ENCODE measurements around the gene PNPT1. TPM values are rescaled to one million over a fixed set of nuclear protein-coding genes. Genes with fewer than 3 reads are reported as not detected.

Gene PNPT1
- total RNA-seq, 1 donor from 2014 or later: 27.5 TPM

- Mint-ChIP-seq H3K27me3 (no peaks in the 10 kb centered on the region), H3K27ac (no peak overlapping the region), H3K9me3 (ENCODE audit: low read depth) (no peaks in the 10 kb centered on the region), H3K36me3 (ENCODE audit: insufficient read depth) (peaks cover 9% of the 10 kb centered on the region), H3K4me3 (ENCODE audit: low read depth) (no peak overlapping the region), H3K4me1 (ENCODE audit: low read depth) (no peaks in the 10 kb centered on the region)
- TF ChIP-seq, protein P1, sequence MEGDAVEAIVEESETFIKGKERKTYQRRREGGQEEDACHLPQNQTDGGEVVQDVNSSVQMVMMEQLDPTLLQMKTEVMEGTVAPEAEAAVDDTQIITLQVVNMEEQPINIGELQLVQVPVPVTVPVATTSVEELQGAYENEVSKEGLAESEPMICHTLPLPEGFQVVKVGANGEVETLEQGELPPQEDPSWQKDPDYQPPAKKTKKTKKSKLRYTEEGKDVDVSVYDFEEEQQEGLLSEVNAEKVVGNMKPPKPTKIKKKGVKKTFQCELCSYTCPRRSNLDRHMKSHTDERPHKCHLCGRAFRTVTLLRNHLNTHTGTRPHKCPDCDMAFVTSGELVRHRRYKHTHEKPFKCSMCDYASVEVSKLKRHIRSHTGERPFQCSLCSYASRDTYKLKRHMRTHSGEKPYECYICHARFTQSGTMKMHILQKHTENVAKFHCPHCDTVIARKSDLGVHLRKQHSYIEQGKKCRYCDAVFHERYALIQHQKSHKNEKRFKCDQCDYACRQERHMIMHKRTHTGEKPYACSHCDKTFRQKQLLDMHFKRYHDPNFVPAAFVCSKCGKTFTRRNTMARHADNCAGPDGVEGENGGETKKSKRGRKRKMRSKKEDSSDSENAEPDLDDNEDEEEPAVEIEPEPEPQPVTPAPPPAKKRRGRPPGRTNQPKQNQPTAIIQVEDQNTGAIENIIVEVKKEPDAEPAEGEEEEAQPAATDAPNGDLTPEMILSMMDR (IDR thresholded peaks at IDR 0.05; ENCODE audit: unreplicated experiment): no peak
- DNase-seq (ENCODE audit: low spot score, unreplicated experiment): no peak
These were observed 108.1 kb downstream of the PNPT1 start for GRCh38 chr2:55585451-55586080.

Other genes with a start within 250 kb of the PNPT1 start
- gene CFAP36, start 174.1 kb downstream of the PNPT1 start, total RNA-seq: 61.2 and 64.3 TPM in 2 replicates
- gene PPP4R3B, start 76.2 kb downstream of the PNPT1 start, total RNA-seq: 50.5 and 57.0 TPM in 2 replicates
- gene EFEMP1, start 229.9 kb upstream of the PNPT1 start, total RNA-seq: 37.6 and 43.9 TPM in 2 replicates

Measured in progenitor cell of endocrine pancreas (in vitro differentiated cells).